Kidney (tissue), 14 donors: Measurements from ENCODE around the gene PMPCA. TPM values are rescaled to one million over a fixed set of nuclear protein-coding genes. Genes with fewer than 3 reads are reported as not detected.

ENCODE experiments used
- DNase-seq, 5 donors: peaks; one replicate each; pipeline ENCODE4 v3.0.0-alpha.2; 2013 to 2020
- FAIRE-seq: peaks from 2 replicates; lab custom pipeline; 2012; peaks lifted over from hg19 to GRCh38; lab: Jason Lieb, UNC
- H3K27ac ChIP-seq, 2 donors: one replicate each; pipeline ENCODE4 v1.7.0; 2013; ENCODE audit warnings: low read depth in 2 of 2, low read length in 2 of 2, inconsistent platforms in 1 of 2
- H3K27me3 ChIP-seq: one replicate; pipeline ENCODE4 v1.7.1; 2013; ENCODE audit warnings: low read length, inconsistent platforms; ENCODE audit not compliant: control insufficient read depth, insufficient read depth
- H3K36me3 ChIP-seq, 3 donors: one replicate each; pipeline versions ENCODE4 v1.7.0 to v1.7.1; 2013; ENCODE audit warnings: low read length in 3 of 3, control low read depth in 1 of 3, inconsistent platforms in 1 of 3; ENCODE audit not compliant: insufficient read depth in 3 of 3, control insufficient read depth in 2 of 3
- H3K4me1 ChIP-seq, 3 donors: one replicate each; pipeline versions ENCODE4 v1.7.0 to v1.7.1; 2013; ENCODE audit warnings: low read length in 3 of 3, inconsistent platforms in 1 of 3, low read depth in 1 of 3; ENCODE audit not compliant: control insufficient read depth in 2 of 3, insufficient read depth in 2 of 3
- H3K4me3 ChIP-seq, 3 donors: one replicate each; pipeline versions ENCODE4 v1.7.0 to v1.8.1; 2013; ENCODE audit warnings: low read length in 3 of 3, control low read depth in 1 of 3, inconsistent platforms in 1 of 3
- H3K9ac ChIP-seq, 3 donors: one replicate each; pipeline versions ENCODE4 v1.7.0 to v1.7.1; 2013; ENCODE audit warnings: low read length in 3 of 3, control low read depth in 1 of 3, inconsistent platforms in 1 of 3
- H3K9me3 ChIP-seq, 3 donors: one replicate each; pipeline versions ENCODE4 v1.7.0 to v1.7.1; 2013; ENCODE audit warnings: low read length in 3 of 3, control low read depth in 1 of 3, inconsistent platforms in 1 of 3; ENCODE audit not compliant: control insufficient read depth in 2 of 3, insufficient read depth in 1 of 3
- intact Hi-C: fragments of 100-400 bp; cut with DNase I; formaldehyde crosslinking; loops from one replicate; pipeline ENCODE4 v1.11.1; 2022
- polyA plus RNA-seq: library from polyadenylated mRNA; stranded (reverse); fragments of 350-450 nt; fragmentation: Illumina TruSeq; extraction: RNeasy Lipid Tissue Mini Kit (QIAGEN cat#74804); gene quantifications from one replicate; pipeline ENCODE4 v1.2.3, GENCODE V29; 2014; ENCODE audit warnings: low read depth, low replicate concordance; ENCODE audit not compliant: insufficient read depth
- total RNA-seq: library from RNA; stranded (reverse); fragmentation: NEBNext Ultra II Directional; extraction: Animal tissue kit (Norgen Biotek cat#: 25700); gene quantifications from one replicate; pipeline ENCODE4 v1.2.1, GENCODE V29; 2021
- TF ChIP-seq, protein P1 (sequence below): IDR thresholded peaks from 3 replicates; pipeline ENCODE4 v1.5.1; 2012; ENCODE audit warnings: mild to moderate bottlenecking, moderate library complexity, borderline replicate concordance; ENCODE audit not compliant: insufficient read depth; ENCODE audit errors: extremely low read depth
- donor health status: control.
- donor health status: control.
- donor health status: control.
- donor health status: control.
- donor health status: control.
- donor health status: DM: yes; HTN: yes; CAD: no.
- donor health status: Normal renal cell carcinoma (clear cell type).

PMPCA gene
- total and polyA plus RNA-seq, 2 donors from 2014 or later, result 45.6 to 50.1 TPM

DNA sequence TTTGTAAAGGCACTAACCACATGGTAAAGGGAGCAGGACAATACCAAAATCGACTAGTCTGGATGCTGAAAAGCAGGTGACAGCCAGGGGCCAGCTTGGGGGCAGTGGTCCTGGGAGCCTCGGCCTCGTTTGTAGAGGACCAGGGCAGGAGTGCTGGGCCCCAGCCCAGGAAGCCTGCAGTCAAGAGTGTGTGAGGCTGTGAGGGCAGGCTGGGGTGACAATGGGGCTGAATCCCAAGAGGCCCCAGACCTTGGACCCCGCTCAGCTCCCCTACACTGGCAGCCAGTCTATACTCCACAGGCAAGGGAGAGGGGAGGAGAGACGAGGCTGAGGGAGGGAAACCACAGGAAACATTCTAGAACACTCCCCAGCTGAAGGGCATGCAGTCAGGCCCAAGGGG lies 31.8 kb downstream of the PMPCA start:
- H3K9me3 ChIP-seq, result no peaks in the 10 kb centered on the region
- TF ChIP-seq, protein P1, sequence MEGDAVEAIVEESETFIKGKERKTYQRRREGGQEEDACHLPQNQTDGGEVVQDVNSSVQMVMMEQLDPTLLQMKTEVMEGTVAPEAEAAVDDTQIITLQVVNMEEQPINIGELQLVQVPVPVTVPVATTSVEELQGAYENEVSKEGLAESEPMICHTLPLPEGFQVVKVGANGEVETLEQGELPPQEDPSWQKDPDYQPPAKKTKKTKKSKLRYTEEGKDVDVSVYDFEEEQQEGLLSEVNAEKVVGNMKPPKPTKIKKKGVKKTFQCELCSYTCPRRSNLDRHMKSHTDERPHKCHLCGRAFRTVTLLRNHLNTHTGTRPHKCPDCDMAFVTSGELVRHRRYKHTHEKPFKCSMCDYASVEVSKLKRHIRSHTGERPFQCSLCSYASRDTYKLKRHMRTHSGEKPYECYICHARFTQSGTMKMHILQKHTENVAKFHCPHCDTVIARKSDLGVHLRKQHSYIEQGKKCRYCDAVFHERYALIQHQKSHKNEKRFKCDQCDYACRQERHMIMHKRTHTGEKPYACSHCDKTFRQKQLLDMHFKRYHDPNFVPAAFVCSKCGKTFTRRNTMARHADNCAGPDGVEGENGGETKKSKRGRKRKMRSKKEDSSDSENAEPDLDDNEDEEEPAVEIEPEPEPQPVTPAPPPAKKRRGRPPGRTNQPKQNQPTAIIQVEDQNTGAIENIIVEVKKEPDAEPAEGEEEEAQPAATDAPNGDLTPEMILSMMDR, result no peak
- peaks cover 2 to 30% (median 27%) of the 10 kb centered on the region in 3 donors for H3K36me3 ChIP-seq
- H3K4me1 ChIP-seq, result peaks cover 0 to 9% (median 4%) of the 10 kb centered on the region in 3 donors
- no peak for DNase-seq
- no peak overlapping the region for H3K4me3 ChIP-seq
- H3K27me3 ChIP-seq, result no peaks in the 10 kb centered on the region
- intact Hi-C loops, result no loop called here
- H3K27ac ChIP-seq, result no peak overlapping the region
- FAIRE-seq, result no peak
- no peak overlapping the region for H3K9ac ChIP-seq

DNA sequence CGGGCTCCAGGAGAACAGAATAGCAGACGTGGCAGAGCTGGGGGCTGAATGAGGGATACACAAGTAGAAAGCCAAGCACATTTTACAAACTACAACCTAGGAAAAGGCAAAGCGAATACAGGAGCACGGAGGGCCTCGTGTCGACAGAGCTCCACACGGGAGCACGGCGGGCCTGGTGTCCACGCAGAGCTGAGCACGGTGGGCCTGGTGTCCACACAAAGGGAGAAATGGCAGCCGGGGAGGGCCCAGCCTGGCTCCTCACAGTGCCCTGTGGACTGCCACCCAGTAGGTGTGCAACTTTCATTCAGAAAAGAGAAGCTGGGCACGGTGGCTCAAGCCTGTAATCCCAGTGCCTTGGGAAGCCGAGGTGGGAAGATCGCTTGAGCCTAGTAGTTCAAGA lies 32.6 kb downstream of the PMPCA start:
- intact Hi-C loops, result no loop called here
- no peak overlapping the region for H3K9ac ChIP-seq
- H3K36me3 ChIP-seq, result peaks cover 2 to 34% (median 30%) of the 10 kb centered on the region in 3 donors
- DNase-seq (peak in 1 of 5 donors; percentile 62), FAIRE-seq (no peak)
- peaks cover 0 to 4% (median 4%) of the 10 kb centered on the region in 3 donors for H3K4me1 ChIP-seq
- H3K9me3 ChIP-seq, result no peaks in the 10 kb centered on the region
- TF ChIP-seq, protein P1, result no peak
- no peak overlapping the region for H3K4me3 ChIP-seq
- H3K27me3 ChIP-seq, result no peaks in the 10 kb centered on the region
- no peak overlapping the region for H3K27ac ChIP-seq

DNA sequence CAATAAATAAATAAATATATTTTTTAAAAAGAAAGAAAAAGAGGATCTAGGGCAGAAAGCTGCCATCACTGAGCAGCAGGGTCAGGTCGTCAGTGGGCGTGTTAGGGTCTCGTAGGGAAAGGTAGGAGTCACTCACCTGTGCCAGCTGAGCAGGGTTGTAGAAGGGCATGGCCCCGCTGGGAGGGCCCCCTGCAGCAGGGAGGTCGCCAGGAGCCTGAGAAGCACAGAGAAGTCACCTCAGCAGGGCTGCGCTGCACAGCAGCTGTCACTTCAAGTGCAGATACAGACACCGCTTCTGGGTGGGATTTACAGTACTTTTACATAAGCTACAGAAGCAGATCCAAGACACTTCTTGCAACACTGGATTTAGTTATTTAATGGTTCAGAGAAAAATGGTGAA lies 33.2 kb downstream of the PMPCA start:
- H3K27me3 ChIP-seq, result no peaks in the 10 kb centered on the region
- H3K4me1 ChIP-seq, result peaks cover 0 to 4% (median 4%) of the 10 kb centered on the region in 3 donors
- H3K9me3 ChIP-seq, result no peaks in the 10 kb centered on the region
- FAIRE-seq, result no peak
- DNase-seq, result no peak
- TF ChIP-seq, protein P1, result no peak
- no peak overlapping the region for H3K27ac ChIP-seq
- H3K36me3 ChIP-seq, result peaks cover 2 to 37% (median 33%) of the 10 kb centered on the region in 3 donors
- no peak overlapping the region for H3K4me3 ChIP-seq
- intact Hi-C loops, result no loop called here
- no peak overlapping the region for H3K9ac ChIP-seq

DNA sequence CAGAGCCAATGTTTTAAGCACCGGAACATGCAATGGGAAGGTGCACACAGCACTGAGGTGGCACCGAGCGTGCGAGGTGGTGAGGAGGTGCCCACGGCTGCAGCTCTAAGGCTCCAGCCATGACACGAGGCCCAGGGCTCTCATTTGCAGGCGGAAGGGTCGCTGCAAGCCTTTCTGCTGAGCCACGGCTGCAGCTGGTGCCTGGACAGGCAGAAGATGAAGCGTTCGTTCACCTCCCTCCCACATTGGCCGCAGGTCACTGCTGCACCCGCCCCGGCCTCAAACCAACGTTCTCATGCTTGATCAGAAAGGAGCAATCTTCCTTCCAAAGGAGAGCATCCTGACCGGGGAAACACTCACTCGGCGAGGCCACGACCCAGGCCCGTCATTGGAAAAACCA lies 33.6 kb downstream of the PMPCA start:
- Histone ChIP-seq H3K9ac (no peak overlapping the region), H3K4me3 (no peak overlapping the region), H3K27me3 (no peaks in the 10 kb centered on the region), H3K36me3 (peaks cover 2 to 40% (median 37%) of the 10 kb centered on the region in 3 donors), H3K9me3 (no peaks in the 10 kb centered on the region), H3K4me1 (peaks cover 0 to 4% (median 4%) of the 10 kb centered on the region in 3 donors), H3K27ac (no peak overlapping the region)
- TF ChIP-seq, protein P1, result no peak
- DNase-seq (no peak), FAIRE-seq (no peak)
- intact Hi-C loops, result no loop called here
